WTC11 (cell line): ENCODE measurements around the gene PIGS. TPM values are rescaled to one million over a fixed set of nuclear protein-coding genes. Genes with fewer than 3 reads are reported as not detected.

Source experiments
- EMX1 ChIP-seq: fragments of 250-450 bp; sonication (Bioruptor Pico); IDR thresholded peaks from 2 replicates; pipeline ENCODE4 v1.8.0; 2021; ENCODE audit warnings: mild to moderate bottlenecking
- ESRRA ChIP-seq: sonication (generic); formaldehyde crosslinking; IDR thresholded peaks from 2 replicates; pipeline ENCODE4 v1.8.1; 2022; ENCODE audit warnings: mild to moderate bottlenecking, missing genetic modification reagents, borderline replicate concordance
- ETV6 ChIP-seq: sonication (generic); formaldehyde crosslinking; IDR thresholded peaks from 2 replicates; pipeline ENCODE4 v1.8.1; 2022; ENCODE audit warnings: mild to moderate bottlenecking, missing genetic modification reagents
- FOXJ3 ChIP-seq: sonication (generic); formaldehyde crosslinking; IDR thresholded peaks from 2 replicates; pipeline ENCODE4 v1.9.0; 2021; ENCODE audit warnings: missing genetic modification reagents, mild to moderate bottlenecking, borderline replicate concordance
- GABPB1 ChIP-seq: sonication (generic); formaldehyde crosslinking; IDR thresholded peaks from 2 replicates; pipeline ENCODE4 v1.8.1; 2023; ENCODE audit warnings: mild to moderate bottlenecking, missing genetic modification reagents
- JUN ChIP-seq: sonication (generic); formaldehyde crosslinking; IDR thresholded peaks from 2 replicates; pipeline ENCODE4 v1.8.0; 2023; ENCODE audit warnings: mild to moderate bottlenecking, missing genetic modification reagents
- MXD4 ChIP-seq: fragments of 250-450 bp; sonication (Bioruptor Pico); IDR thresholded peaks from 2 replicates; pipeline ENCODE4 v1.8.0; 2021; ENCODE audit warnings: mild to moderate bottlenecking, moderate library complexity, borderline replicate concordance
- NFYB ChIP-seq: sonication (generic); formaldehyde crosslinking; conservative IDR thresholded peaks from 2 replicates; pipeline ENCODE4 v1.8.0; 2022; ENCODE audit warnings: low read depth, missing genetic modification reagents
- NR1H2 ChIP-seq: sonication (generic); formaldehyde crosslinking; IDR thresholded peaks from 2 replicates; pipeline ENCODE4 v1.9.0; 2021; ENCODE audit warnings: mild to moderate bottlenecking, moderate library complexity, missing genetic modification reagents
- NR2C2 ChIP-seq: sonication (generic); formaldehyde crosslinking; IDR thresholded peaks from 2 replicates; pipeline ENCODE4 v1.8.0; 2022; ENCODE audit warnings: mild to moderate bottlenecking, missing genetic modification reagents
- SMAD4 ChIP-seq: sonication (generic); formaldehyde crosslinking; IDR thresholded peaks from 2 replicates; pipeline ENCODE4 v1.8.0; 2022; ENCODE audit warnings: mild to moderate bottlenecking, missing genetic modification reagents
- TCF7 ChIP-seq: sonication (generic); formaldehyde crosslinking; IDR thresholded peaks from 2 replicates; pipeline ENCODE4 v1.8.0; 2022; ENCODE audit warnings: mild to moderate bottlenecking, low read depth, missing genetic modification reagents, moderate library complexity
- TEAD1 ChIP-seq: sonication (generic); formaldehyde crosslinking; IDR thresholded peaks from 2 replicates; pipeline ENCODE4 v1.8.0; 2022; ENCODE audit warnings: mild to moderate bottlenecking, missing genetic modification reagents
- total RNA-seq: library from RNA; stranded (reverse); gene quantifications from 3 replicates; pipeline ENCODE4 v1.2.3, GENCODE V29; 2021
- TF ChIP-seq, protein P1 (sequence below): sonication (generic); formaldehyde crosslinking; IDR thresholded peaks from 2 replicates; pipeline ENCODE4 v1.8.0; 2023; ENCODE audit warnings: missing genetic modification reagents, mild to moderate bottlenecking, borderline replicate concordance
- TF ChIP-seq, protein P2 (sequence below): sonication (generic); formaldehyde crosslinking; IDR thresholded peaks from 2 replicates; pipeline ENCODE4 v1.8.1; 2022; ENCODE audit warnings: mild to moderate bottlenecking, missing genetic modification reagents, moderate library complexity, borderline replicate concordance
- TF ChIP-seq, protein P3 (sequence below): fragments of 250-450 bp; sonication (Bioruptor Pico); conservative IDR thresholded peaks from 2 replicates; pipeline ENCODE4 v1.9.0; 2021; ENCODE audit warnings: mild to moderate bottlenecking
- TF ChIP-seq, protein P4 (sequence below): sonication (generic); formaldehyde crosslinking; IDR thresholded peaks from 2 replicates; pipeline ENCODE4 v1.8.1; 2023; ENCODE audit warnings: mild to moderate bottlenecking, moderate library complexity, missing genetic modification reagents
- TF ChIP-seq, protein P5 (sequence below): sonication (generic); formaldehyde crosslinking; IDR thresholded peaks from 2 replicates; pipeline ENCODE4 v1.8.1; 2022; ENCODE audit warnings: low read depth, mild to moderate bottlenecking, moderate library complexity, missing genetic modification reagents, borderline replicate concordance
- TF ChIP-seq, protein P6 (sequence below): fragments of 250-450 bp; sonication (Bioruptor Pico); IDR thresholded peaks from 2 replicates; pipeline ENCODE4 v1.8.0; 2021; ENCODE audit warnings: mild to moderate bottlenecking

The PIGS gene
- total RNA-seq, 1 experiment from 2014 or later = 50.6 TPM

DNA sequence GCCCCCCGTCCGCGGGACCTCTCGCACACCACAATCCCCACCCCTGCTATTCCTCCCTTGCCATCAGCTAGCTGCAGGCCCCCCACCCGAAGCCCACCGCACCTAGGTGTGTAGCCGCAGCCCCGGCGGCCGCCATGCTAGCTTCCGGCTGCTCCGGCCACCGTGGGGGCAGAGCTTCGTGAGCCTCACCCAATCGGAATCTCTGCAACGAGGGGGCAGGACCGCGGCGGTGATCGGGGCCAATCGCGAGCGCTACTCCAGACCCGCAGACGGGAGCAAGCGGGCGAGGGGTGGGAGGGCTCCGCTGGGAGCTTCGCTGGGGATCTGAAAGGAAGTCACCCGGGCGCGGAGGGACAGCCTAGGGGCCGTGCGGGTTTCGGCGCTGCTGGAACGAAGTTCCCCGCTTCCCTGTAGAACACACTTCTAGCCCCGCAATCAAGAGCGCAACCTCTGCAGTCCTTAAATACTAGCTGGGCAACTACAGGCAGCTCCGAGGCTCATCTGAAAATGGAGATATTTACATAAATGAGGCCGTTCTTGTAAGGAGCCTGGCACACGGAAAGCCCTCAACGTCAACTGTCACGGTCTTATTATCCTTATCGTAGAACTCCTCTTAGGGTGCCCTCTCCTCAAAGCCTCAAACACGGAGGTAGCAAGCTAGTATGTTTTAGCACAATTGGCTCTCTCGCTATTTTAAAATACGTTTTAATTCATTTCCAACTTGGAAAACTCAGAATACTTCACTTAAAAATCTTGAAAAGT is at the start of gene PIGS (continued):
- TF ChIP-seq, protein P1, sequence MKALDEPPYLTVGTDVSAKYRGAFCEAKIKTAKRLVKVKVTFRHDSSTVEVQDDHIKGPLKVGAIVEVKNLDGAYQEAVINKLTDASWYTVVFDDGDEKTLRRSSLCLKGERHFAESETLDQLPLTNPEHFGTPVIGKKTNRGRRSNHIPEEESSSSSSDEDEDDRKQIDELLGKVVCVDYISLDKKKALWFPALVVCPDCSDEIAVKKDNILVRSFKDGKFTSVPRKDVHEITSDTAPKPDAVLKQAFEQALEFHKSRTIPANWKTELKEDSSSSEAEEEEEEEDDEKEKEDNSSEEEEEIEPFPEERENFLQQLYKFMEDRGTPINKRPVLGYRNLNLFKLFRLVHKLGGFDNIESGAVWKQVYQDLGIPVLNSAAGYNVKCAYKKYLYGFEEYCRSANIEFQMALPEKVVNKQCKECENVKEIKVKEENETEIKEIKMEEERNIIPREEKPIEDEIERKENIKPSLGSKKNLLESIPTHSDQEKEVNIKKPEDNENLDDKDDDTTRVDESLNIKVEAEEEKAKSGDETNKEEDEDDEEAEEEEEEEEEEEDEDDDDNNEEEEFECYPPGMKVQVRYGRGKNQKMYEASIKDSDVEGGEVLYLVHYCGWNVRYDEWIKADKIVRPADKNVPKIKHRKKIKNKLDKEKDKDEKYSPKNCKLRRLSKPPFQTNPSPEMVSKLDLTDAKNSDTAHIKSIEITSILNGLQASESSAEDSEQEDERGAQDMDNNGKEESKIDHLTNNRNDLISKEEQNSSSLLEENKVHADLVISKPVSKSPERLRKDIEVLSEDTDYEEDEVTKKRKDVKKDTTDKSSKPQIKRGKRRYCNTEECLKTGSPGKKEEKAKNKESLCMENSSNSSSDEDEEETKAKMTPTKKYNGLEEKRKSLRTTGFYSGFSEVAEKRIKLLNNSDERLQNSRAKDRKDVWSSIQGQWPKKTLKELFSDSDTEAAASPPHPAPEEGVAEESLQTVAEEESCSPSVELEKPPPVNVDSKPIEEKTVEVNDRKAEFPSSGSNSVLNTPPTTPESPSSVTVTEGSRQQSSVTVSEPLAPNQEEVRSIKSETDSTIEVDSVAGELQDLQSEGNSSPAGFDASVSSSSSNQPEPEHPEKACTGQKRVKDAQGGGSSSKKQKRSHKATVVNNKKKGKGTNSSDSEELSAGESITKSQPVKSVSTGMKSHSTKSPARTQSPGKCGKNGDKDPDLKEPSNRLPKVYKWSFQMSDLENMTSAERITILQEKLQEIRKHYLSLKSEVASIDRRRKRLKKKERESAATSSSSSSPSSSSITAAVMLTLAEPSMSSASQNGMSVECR (CRISPR knock-in tag) = no peak
- TF ChIP-seq NR1H2 = no peak
- peak; percentile 72 for TF ChIP-seq NFYB
- TF ChIP-seq FOXJ3 (CRISPR knock-in tag) = no peak
- no peak for TF ChIP-seq SMAD4
- peak; percentile 51; the same call in 1 of the 2 replicates for TF ChIP-seq ETV6 (CRISPR knock-in tag)
- TF ChIP-seq TEAD1 = peak; percentile 13; the same call in 1 of the 2 replicates
- TF ChIP-seq, protein P2, sequence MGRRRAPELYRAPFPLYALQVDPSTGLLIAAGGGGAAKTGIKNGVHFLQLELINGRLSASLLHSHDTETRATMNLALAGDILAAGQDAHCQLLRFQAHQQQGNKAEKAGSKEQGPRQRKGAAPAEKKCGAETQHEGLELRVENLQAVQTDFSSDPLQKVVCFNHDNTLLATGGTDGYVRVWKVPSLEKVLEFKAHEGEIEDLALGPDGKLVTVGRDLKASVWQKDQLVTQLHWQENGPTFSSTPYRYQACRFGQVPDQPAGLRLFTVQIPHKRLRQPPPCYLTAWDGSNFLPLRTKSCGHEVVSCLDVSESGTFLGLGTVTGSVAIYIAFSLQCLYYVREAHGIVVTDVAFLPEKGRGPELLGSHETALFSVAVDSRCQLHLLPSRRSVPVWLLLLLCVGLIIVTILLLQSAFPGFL = no peak
- TF ChIP-seq ESRRA (CRISPR knock-in tag) = no peak
- TF ChIP-seq JUN (CRISPR knock-in tag) = no peak
- TF ChIP-seq, protein P3, sequence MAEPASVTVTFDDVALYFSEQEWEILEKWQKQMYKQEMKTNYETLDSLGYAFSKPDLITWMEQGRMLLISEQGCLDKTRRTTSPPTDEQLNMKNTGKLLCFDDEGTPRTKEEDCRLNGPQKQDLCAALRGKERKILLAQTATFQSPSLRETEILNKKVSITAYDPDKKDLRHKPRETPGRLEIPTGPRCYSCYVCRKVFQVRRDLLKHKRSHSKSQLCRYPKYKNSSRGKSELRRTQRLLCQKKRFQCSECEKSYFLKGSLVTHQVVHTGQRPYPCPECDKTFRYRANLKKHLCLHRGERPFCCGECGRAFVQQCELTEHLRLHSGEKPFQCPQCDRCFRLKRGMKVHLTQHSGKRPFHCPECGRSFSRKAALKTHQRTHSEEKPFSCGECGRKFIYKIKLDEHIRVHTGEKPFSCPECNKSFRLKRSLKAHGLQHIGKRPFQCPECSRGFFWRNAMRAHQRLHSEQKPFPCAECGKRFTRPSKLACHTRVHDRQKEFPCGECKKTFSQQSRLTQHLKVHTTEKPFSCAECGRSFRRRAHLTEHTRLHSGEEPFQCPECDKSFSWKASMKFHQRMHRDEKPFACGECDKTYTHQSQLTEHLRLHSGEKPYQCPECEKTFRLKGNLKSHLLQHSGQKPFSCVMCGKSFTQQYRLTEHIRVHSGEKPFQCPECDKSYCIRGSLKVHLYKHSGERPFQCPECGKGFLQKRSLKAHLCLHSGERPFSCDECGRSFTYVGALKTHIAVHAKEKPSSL (CRISPR knock-in tag) = no peak
- TF ChIP-seq NR2C2 = no peak
- TF ChIP-seq, protein P4, sequence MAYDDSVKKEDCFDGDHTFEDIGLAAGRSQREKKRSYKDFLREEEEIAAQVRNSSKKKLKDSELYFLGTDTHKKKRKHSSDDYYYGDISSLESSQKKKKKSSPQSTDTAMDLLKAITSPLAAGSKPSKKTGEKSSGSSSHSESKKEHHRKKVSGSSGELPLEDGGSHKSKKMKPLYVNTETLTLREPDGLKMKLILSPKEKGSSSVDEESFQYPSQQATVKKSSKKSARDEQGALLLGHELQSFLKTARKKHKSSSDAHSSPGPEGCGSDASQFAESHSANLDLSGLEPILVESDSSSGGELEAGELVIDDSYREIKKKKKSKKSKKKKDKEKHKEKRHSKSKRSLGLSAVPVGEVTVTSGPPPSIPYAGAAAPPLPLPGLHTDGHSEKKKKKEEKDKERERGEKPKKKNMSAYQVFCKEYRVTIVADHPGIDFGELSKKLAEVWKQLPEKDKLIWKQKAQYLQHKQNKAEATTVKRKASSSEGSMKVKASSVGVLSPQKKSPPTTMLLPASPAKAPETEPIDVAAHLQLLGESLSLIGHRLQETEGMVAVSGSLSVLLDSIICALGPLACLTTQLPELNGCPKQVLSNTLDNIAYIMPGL (CRISPR knock-in tag) = peak; percentile 65; the same call in 1 of the 2 replicates
- TF ChIP-seq GABPB1 = 0 out of 2 replicates have a peak, but pooled peaks have one; percentile 37
- TF ChIP-seq TCF7 (CRISPR knock-in tag) = no peak
- TF ChIP-seq, protein P5, sequence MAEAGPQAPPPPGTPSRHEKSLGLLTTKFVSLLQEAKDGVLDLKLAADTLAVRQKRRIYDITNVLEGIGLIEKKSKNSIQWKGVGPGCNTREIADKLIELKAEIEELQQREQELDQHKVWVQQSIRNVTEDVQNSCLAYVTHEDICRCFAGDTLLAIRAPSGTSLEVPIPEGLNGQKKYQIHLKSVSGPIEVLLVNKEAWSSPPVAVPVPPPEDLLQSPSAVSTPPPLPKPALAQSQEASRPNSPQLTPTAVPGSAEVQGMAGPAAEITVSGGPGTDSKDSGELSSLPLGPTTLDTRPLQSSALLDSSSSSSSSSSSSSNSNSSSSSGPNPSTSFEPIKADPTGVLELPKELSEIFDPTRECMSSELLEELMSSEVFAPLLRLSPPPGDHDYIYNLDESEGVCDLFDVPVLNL (CRISPR knock-in tag) = no peak
- TF ChIP-seq MXD4 (CRISPR knock-in tag) = no peak
- TF ChIP-seq, protein P6, sequence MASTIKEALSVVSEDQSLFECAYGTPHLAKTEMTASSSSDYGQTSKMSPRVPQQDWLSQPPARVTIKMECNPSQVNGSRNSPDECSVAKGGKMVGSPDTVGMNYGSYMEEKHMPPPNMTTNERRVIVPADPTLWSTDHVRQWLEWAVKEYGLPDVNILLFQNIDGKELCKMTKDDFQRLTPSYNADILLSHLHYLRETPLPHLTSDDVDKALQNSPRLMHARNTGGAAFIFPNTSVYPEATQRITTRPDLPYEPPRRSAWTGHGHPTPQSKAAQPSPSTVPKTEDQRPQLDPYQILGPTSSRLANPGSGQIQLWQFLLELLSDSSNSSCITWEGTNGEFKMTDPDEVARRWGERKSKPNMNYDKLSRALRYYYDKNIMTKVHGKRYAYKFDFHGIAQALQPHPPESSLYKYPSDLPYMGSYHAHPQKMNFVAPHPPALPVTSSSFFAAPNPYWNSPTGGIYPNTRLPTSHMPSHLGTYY (CRISPR knock-in tag) = no peak
- TF ChIP-seq EMX1 (CRISPR knock-in tag) = no peak
- TF ChIP-seq, all 79 proteins: peak for 9
